ENCODE data around the gene RBPJL. TPM values are rescaled to one million over a fixed set of nuclear protein-coding genes. Genes with fewer than 3 reads are reported as not detected.

The RBPJL gene
- total RNA-seq, 4 donors from 2014 or later, result not detected

DNA sequence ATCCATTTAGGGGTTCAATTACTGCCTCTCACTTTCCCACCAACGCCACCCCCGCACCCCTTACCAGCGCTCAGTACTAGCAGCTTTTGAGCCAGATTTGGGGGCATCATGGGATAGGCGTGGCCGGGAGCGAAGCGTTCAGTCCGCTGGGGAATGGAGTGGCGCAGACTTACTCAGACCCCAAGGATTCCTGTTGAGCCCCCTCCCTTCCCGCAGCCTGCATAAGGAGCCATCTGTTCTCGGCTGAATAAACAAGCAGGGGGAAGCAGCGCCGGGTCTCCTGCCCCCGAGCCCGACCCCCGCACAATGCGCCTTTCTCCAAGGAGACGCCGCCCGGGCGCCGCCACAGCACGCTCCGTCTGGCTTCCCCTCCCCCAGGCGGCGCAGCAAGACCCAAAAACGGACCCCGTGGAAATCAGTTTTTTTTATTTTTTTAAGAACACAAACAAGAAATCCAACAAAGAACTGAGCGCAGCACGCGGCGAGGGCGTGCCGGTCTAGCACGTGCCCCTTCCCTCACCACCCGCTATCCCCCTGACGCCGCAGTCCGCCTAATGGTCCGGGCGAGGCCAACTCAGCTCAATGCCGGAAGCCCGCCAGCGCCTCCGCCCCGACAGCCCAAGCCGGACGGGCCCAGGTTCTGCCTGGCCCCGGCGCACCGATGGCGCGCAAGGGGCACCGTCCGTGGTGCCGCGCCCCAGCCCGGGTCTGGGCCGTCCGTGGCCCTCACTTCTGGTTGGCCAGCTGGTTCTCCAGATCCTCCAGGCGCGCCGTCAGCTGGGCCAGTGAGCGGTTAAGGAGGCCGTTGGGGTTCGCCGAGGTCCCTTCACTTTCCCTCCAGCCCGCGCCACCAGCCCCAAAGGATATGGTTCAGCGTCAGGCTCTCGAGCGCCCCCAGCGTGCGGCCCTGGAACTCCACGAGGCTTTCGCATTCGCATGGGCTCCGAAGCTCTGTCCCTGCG is 13.3 kb upstream of the RBPJL start:
- TF ChIP-seq, protein P1, sequence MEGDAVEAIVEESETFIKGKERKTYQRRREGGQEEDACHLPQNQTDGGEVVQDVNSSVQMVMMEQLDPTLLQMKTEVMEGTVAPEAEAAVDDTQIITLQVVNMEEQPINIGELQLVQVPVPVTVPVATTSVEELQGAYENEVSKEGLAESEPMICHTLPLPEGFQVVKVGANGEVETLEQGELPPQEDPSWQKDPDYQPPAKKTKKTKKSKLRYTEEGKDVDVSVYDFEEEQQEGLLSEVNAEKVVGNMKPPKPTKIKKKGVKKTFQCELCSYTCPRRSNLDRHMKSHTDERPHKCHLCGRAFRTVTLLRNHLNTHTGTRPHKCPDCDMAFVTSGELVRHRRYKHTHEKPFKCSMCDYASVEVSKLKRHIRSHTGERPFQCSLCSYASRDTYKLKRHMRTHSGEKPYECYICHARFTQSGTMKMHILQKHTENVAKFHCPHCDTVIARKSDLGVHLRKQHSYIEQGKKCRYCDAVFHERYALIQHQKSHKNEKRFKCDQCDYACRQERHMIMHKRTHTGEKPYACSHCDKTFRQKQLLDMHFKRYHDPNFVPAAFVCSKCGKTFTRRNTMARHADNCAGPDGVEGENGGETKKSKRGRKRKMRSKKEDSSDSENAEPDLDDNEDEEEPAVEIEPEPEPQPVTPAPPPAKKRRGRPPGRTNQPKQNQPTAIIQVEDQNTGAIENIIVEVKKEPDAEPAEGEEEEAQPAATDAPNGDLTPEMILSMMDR (IDR thresholded peaks at IDR 0.05), result peak in 2 of 3 donors; percentile 51 to 87
- ATAC-seq (ENCODE audit: low FRiP score), result peak; percentile 75
- peak; percentile 83 for DNase-seq (ENCODE audit: low spot score)

- no peak for ATAC-seq (ENCODE audit: low FRiP score)
- TF ChIP-seq, protein P1 (IDR thresholded peaks at IDR 0.05), result no peak
- DNase-seq (ENCODE audit: low spot score), result no peak
Measured at GRCh38 chr20:45294003-45294368, 12.7 kb upstream of the RBPJL start.

DNA sequence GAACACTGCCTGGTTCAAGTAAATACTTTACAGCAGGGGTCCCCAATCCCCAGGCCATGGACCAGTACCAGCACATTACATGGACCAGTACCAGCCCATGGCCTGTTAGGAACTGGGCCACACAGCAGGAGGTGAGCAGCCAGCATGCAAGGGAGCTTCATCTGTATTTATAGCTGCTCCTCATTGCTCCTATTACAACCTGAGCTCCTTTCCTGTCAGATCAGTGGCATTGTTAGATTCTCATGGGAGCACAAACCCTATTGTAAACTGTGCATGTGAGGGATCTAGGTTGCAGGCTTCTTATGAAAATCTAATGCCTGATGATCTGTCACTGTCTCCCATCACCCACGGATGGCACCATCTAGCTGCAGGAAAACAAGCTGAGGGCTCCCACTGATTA is 12.0 kb upstream of the RBPJL start:
- ATAC-seq (ENCODE audit: low FRiP score) (no peak), DNase-seq (ENCODE audit: low spot score) (no peak)
- TF ChIP-seq, protein P1 (IDR thresholded peaks at IDR 0.05), result no peak

DNA sequence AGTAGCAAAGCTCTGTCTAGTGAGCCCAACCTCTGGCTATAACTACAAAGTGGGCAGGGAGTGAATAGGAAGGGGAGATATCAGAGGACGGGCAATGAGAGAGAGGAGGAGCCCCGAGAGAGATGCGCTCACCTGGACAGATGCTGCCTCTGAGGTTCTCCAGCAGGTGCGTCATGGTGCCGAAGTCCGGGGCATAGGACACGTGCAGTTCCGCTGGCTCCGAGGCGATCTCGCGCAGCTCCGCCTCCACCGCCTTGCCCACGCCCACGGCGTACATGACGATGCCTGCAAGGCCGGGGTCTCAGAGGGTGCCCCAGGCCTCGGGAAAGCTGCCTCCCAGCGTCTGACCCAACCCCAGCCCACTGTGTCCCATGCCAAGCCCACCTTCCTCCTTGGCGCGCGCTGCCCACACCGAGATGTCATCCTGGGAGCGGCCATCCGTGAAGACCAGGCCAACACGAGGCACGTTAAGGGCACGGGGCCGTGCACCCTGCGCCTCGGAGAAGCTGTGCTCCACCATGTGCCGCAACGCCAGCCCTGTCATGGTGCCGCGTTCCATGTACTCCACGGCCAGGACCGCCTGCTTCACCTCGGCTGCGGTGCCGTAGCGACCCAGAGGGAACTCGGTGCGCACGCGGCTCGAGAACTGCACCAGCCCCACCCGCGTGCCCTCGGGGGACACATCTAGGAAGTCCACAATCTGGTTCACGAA is 8.7 kb upstream of the RBPJL start:
- TF ChIP-seq, protein P1 (IDR thresholded peaks at IDR 0.05), result no peak
- no peak for DNase-seq (ENCODE audit: low spot score)
- no peak for ATAC-seq (ENCODE audit: low FRiP score)

- no peak for DNase-seq (ENCODE audit: low spot score)
- ATAC-seq (ENCODE audit: low FRiP score), result no peak
- TF ChIP-seq, protein P1 (IDR thresholded peaks at IDR 0.05), result no peak
Measured at GRCh38 chr20:45299786-45300185, 6.9 kb upstream of the RBPJL start.

DNA sequence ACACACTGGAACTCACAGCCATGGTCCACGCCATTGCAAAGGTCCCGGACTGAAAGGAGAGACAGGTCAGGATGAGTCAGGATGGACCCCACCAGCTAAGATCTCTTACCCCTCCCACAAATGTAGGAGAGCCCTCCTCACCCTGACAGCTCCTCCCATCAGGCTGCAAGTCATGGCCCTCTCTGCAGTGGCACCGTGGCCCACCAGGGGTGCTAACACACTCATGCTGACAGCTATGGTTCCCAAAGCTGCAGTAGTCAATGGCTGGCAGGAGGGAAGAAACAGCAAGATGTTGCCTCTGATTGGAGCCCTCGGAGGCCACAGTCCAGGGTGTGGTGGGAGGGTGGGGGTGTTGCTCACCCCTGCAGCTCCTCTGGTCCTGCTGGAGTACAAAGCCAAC is 5.7 kb upstream of the RBPJL start:
- ATAC-seq (ENCODE audit: low FRiP score) (no peak), DNase-seq (ENCODE audit: low spot score) (no peak)
- TF ChIP-seq, protein P1 (IDR thresholded peaks at IDR 0.05), result no peak

All from omental fat pad (tissue), 4 donors.